H9 (cell line): Measurements from ENCODE around the gene PRKAR2A. TPM values are rescaled to one million over a fixed set of nuclear protein-coding genes. Genes with fewer than 3 reads are reported as not detected.

Source experiments
- DNase-seq: peaks from one replicate; pipeline ENCODE4 v3.0.0-alpha.2; 2017
- H2AFZ ChIP-seq: one replicate; pipeline ENCODE4 v1.6.1; 2013; ENCODE audit warnings: mild to moderate bottlenecking, low read length, control low read depth, moderate library complexity
- H2AK5ac ChIP-seq: 2 replicates; pipeline ENCODE4 v1.6.1; 2013; ENCODE audit warnings: low read length, control low read depth, mixed read lengths; ENCODE audit not compliant: insufficient read length
- H2BK120ac ChIP-seq: one replicate; pipeline ENCODE4 v1.6.1; 2013; ENCODE audit warnings: low read depth, mild to moderate bottlenecking, low read length, control low read depth, inconsistent platforms; ENCODE audit not compliant: poor library complexity, severe bottlenecking
- H2BK12ac ChIP-seq: 2 replicates; pipeline ENCODE4 v1.6.1; 2013; ENCODE audit warnings: low read length, control low read depth, mixed read lengths, low read depth; ENCODE audit not compliant: insufficient read length
- H2BK15ac ChIP-seq: 2 replicates; pipeline ENCODE4 v1.6.1; 2013; ENCODE audit warnings: low read depth, low read length, control low read depth
- H2BK20ac ChIP-seq: one replicate; pipeline ENCODE4 v1.6.1; 2013; ENCODE audit warnings: low read depth, mild to moderate bottlenecking, low read length, control low read depth, inconsistent platforms; ENCODE audit not compliant: poor library complexity, severe bottlenecking
- H2BK5ac ChIP-seq: 2 replicates; pipeline ENCODE4 v1.6.1; 2013; ENCODE audit warnings: low read length, control low read depth, mixed read lengths; ENCODE audit not compliant: insufficient read length
- H3K14ac ChIP-seq: 2 replicates; pipeline ENCODE4 v1.6.1; 2013; ENCODE audit warnings: low read length, control low read depth; ENCODE audit not compliant: insufficient read depth
- H3K18ac ChIP-seq: 2 replicates; pipeline ENCODE4 v1.6.1; 2013; ENCODE audit warnings: low read depth, mild to moderate bottlenecking, mixed read lengths, low read length, control low read depth; ENCODE audit not compliant: insufficient read length
- H3K23ac ChIP-seq: 2 replicates; pipeline ENCODE4 v1.6.1; 2013; ENCODE audit warnings: low read length, control low read depth, mixed read lengths, low read depth; ENCODE audit not compliant: insufficient read length
- H3K23me2 ChIP-seq: 2 replicates; pipeline ENCODE4 v1.6.1; 2013; ENCODE audit warnings: low read depth, mild to moderate bottlenecking, mixed read lengths, low read length, control low read depth; ENCODE audit not compliant: insufficient read length, poor library complexity, severe bottlenecking
- H3K27ac ChIP-seq: 2 replicates; pipeline ENCODE4 v1.5.1; 2013; ENCODE audit warnings: low read length, control low read depth, mixed read lengths, low read depth; ENCODE audit not compliant: insufficient read length
- H3K27me3 ChIP-seq: 2 replicates; pipeline ENCODE4 v1.6.1; 2013; ENCODE audit warnings: low read length, control low read depth, inconsistent platforms; ENCODE audit not compliant: insufficient read depth
- H3K4ac ChIP-seq: 2 replicates; pipeline ENCODE4 v1.6.1; 2013; ENCODE audit warnings: low read depth, mild to moderate bottlenecking, control low read depth, inconsistent platforms, low read length, moderate library complexity
- H3K4me1 ChIP-seq: 2 replicates; pipeline ENCODE4 v1.6.1; 2013; ENCODE audit warnings: low read length, control low read depth, inconsistent platforms; ENCODE audit not compliant: insufficient read depth
- H3K4me2 ChIP-seq: 2 replicates; pipeline ENCODE4 v1.6.1; 2013; ENCODE audit warnings: low read length, control low read depth, mixed read lengths; ENCODE audit not compliant: insufficient read length, insufficient read depth
- H3K56ac ChIP-seq: 2 replicates; pipeline ENCODE4 v1.6.1; 2013; ENCODE audit warnings: low read depth, mild to moderate bottlenecking, mixed read lengths, low read length, control low read depth; ENCODE audit not compliant: insufficient read length
- H3K79me1 ChIP-seq: 2 replicates; pipeline ENCODE4 v1.6.1; 2013; ENCODE audit warnings: low read depth, mild to moderate bottlenecking, moderate library complexity, low read length, control low read depth, inconsistent platforms; ENCODE audit not compliant: insufficient read depth, poor library complexity, severe bottlenecking
- H3K79me2 ChIP-seq: 2 replicates; pipeline ENCODE4 v1.6.1; 2013; ENCODE audit warnings: low read length, control low read depth, inconsistent platforms; ENCODE audit not compliant: insufficient read depth
- H3K9ac ChIP-seq: 2 replicates; pipeline ENCODE4 v1.6.1; 2013; ENCODE audit warnings: low read length, control low read depth, mixed read lengths; ENCODE audit not compliant: insufficient read length; ENCODE audit errors: extremely low read depth
- H3K9me3 ChIP-seq: one replicate; pipeline ENCODE4 v1.6.1; 2013; ENCODE audit warnings: low read depth, low read length, inconsistent platforms; ENCODE audit not compliant: control insufficient read depth
- H3T11ph ChIP-seq: one replicate; pipeline ENCODE4 v1.6.1; 2013; ENCODE audit warnings: mild to moderate bottlenecking, low read length, control low read depth, inconsistent platforms
- H4K20me1 ChIP-seq: one replicate; pipeline ENCODE4 v1.6.1; 2013; ENCODE audit not compliant: control insufficient read depth, insufficient read length, insufficient read depth
- H4K5ac ChIP-seq: 2 replicates; pipeline ENCODE4 v1.6.1; 2013; ENCODE audit warnings: low read depth, mild to moderate bottlenecking, mixed read lengths, low read length, control low read depth; ENCODE audit not compliant: insufficient read length
- H4K8ac ChIP-seq: replicated peaks from 2 replicates; pipeline ENCODE4 v1.6.1; 2013; ENCODE audit warnings: low read length, control low read depth, mixed read lengths, low read depth; ENCODE audit not compliant: insufficient read length
- H4K91ac ChIP-seq: 2 replicates; pipeline ENCODE4 v1.6.1; 2013; ENCODE audit warnings: low read depth, mild to moderate bottlenecking, moderate library complexity, mixed read lengths, low read length, control low read depth; ENCODE audit not compliant: insufficient read length
- H3K27ac Mint-ChIP-seq, 3 experiments: 2 replicates in 2 of 3; 3 replicates in 1 of 3; pipeline ENCODE4 v1.8.0; 2020 to 2021; ENCODE audit warnings: mixed read lengths in 3 of 3, mild to moderate bottlenecking in 1 of 3, moderate library complexity in 1 of 3
- H3K27me3 Mint-ChIP-seq: 2 replicates; pipeline ENCODE4 v1.8.0; 2021; ENCODE audit warnings: low read depth, mild to moderate bottlenecking, moderate library complexity, mixed read lengths
- H3K36me3 Mint-ChIP-seq, 3 experiments: 2 replicates in 2 of 3; 3 replicates in 1 of 3; pipeline ENCODE4 v1.8.0; 2020 to 2021; ENCODE audit warnings: low read depth in 3 of 3, mixed read lengths in 3 of 3; ENCODE audit not compliant: insufficient read depth in 1 of 3
- H3K4me1 Mint-ChIP-seq, 2 experiments: 2 replicates each; pipeline ENCODE4 v1.8.0; 2020; ENCODE audit warnings: mixed read lengths in 2 of 2
- H3K4me3 Mint-ChIP-seq, 2 experiments: 2 replicates in 1 of 2; 3 replicates in 1 of 2; pipeline ENCODE4 v1.8.0; 2020 to 2021; ENCODE audit warnings: mild to moderate bottlenecking in 2 of 2, mixed read lengths in 2 of 2, moderate library complexity in 1 of 2
- H3K9me3 Mint-ChIP-seq, 2 experiments: 2 replicates in 1 of 2; 3 replicates in 1 of 2; pipeline ENCODE4 v1.8.0; 2020; ENCODE audit warnings: mild to moderate bottlenecking in 2 of 2, mixed read lengths in 2 of 2, moderate library complexity in 1 of 2
- WGBS: extraction: QIAGEN DNeasy Blood & Tissue Kit; methylation state at CpG from one replicate; pipeline ENCODE4 v1.1.7; 2013; ENCODE audit warnings: missing lambda C conversion rate, low lambda C conversion rate, mixed read lengths; ENCODE audit not compliant: insufficient read length; ENCODE audit errors: extremely low coverage; 5-methylcytosine and 5-hydroxymethylcytosine counted together
- total RNA-seq: library from RNA; stranded (reverse); gene quantifications from 2 replicates; pipeline ENCODE4 v1.2.1, GENCODE V29; 2021
- TF ChIP-seq, protein P1 (sequence below): fragments of 200-600 bp; sonication (generic); conservative IDR thresholded peaks from 3 replicates; pipeline ENCODE4 v1.8.0; 2021; ENCODE audit warnings: antibody characterized with exemption, mild to moderate bottlenecking

Gene PRKAR2A
- total RNA-seq, 1 experiment from 2014 or later = 39.1 TPM

DNA sequence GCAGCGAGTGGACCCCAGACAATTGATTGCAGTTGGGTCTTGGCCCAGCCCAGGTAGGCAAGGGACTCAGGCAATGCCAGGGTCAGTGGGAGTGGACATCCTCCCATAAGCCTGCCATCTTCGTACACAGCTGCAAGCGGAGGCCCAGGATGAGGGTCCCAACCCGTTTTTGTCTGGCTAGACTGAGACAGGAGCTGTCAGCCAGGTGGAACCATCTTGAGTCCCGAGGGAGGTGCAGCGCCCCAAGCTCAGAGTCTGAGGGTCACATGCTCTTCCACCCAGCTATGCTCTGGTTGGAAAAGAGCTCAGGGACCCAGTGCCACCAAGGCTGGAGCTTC, 108.1 kb downstream of the PRKAR2A start:
- no peak for DNase-seq
- Histone ChIP-seq H3K4ac (no peak overlapping the region), H4K8ac (no peak overlapping the region), H3K9ac (no peak overlapping the region), H3K4me1 (no peaks in the 10 kb centered on the region), H3T11ph (no peak overlapping the region), H3K9me3 (no peaks in the 10 kb centered on the region), H2AFZ (no peak overlapping the region), H3K56ac (no peak overlapping the region), H3K4me2 (no peak overlapping the region), H4K20me1 (no peaks in the 10 kb centered on the region), H2BK20ac (no peak overlapping the region), H3K79me2 (no peaks in the 10 kb centered on the region), H3K79me1 (no peaks in the 10 kb centered on the region), H2AK5ac (no peak overlapping the region), H3K27ac (no peak overlapping the region), H3K18ac (no peak overlapping the region), H3K23ac (no peak overlapping the region), H4K5ac (no peak overlapping the region), H2BK5ac (no peak overlapping the region), H3K14ac (no peak overlapping the region), H2BK12ac (no peak overlapping the region), H2BK120ac (no peak overlapping the region), H3K23me2 (no peaks in the 10 kb centered on the region), H4K91ac (no peak overlapping the region), H3K27me3 (no peaks in the 10 kb centered on the region), H2BK15ac (no peak overlapping the region)
- TF ChIP-seq, protein P1, sequence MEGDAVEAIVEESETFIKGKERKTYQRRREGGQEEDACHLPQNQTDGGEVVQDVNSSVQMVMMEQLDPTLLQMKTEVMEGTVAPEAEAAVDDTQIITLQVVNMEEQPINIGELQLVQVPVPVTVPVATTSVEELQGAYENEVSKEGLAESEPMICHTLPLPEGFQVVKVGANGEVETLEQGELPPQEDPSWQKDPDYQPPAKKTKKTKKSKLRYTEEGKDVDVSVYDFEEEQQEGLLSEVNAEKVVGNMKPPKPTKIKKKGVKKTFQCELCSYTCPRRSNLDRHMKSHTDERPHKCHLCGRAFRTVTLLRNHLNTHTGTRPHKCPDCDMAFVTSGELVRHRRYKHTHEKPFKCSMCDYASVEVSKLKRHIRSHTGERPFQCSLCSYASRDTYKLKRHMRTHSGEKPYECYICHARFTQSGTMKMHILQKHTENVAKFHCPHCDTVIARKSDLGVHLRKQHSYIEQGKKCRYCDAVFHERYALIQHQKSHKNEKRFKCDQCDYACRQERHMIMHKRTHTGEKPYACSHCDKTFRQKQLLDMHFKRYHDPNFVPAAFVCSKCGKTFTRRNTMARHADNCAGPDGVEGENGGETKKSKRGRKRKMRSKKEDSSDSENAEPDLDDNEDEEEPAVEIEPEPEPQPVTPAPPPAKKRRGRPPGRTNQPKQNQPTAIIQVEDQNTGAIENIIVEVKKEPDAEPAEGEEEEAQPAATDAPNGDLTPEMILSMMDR = no peak
- H3K36me3 Mint-ChIP-seq = 0 out of 7 replicates have a peak, but pooled peaks cover 0 to 2% (median 0%) of the 10 kb centered on the region in 3 experiments
- H3K27ac Mint-ChIP-seq = no peak overlapping the region
- H3K4me1 Mint-ChIP-seq = peaks cover 4% of the 10 kb centered on the region in 2 experiments; a peak in 3 of 4 replicates
- no CpG with 5 or more reads among the region's 6 CpGs for WGBS
- H3K4me3 Mint-ChIP-seq = no peak overlapping the region
- peaks cover 1% of the 10 kb centered on the region; the same call in 1 of the 2 replicates for H3K27me3 Mint-ChIP-seq
- H3K9me3 Mint-ChIP-seq = no peaks in the 10 kb centered on the region
